ENCODE data around the gene CD47. TPM values are rescaled to one million over a fixed set of nuclear protein-coding genes. Genes with fewer than 3 reads are reported as not detected.

The CD47 gene
- total and polyA plus RNA-seq, 2 of the 4 experiments (the other 2 are of a cell fraction): 45.9 to 52.0 TPM

DNA sequence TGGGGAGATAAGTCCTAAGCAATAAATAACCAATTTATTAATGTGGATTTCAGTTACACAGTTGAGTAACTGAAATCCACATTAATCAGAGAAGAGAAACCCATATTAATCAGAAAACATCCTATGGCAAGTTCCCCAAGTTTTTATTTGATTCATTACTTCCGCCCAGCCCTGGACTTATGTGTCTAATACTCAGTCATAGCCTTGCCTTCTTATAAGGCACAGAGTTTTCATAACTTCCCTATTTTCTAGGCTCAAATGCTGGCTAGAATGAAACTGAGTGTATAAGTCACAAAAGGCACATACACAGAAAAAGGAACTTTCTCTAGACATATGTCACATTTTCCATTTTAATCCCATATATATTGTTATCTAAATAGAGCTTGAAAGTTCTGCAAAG lies 28.8 kb downstream of the CD47 start:
- intact Hi-C loops (cut with micrococcal nuclease) (loop anchor here (10.0 kb wide), 2 partner anchors 343 to 493 kb away; no protein-coding TSS in a partner anchor), in situ Hi-C loops (cut with MboI; ENCODE audit: low sequenced_read_pairs) (no loop called here), dilution Hi-C loops (cut with HindIII; ENCODE audit: low sequenced_read_pairs, unreplicated experiment) (no loop called here)
- Histone ChIP-seq H4K20me1 (ENCODE audit: insufficient read depth, low read length) (no peaks in the 10 kb centered on the region), H3K27me3 (ENCODE audit: control insufficient read depth, insufficient read depth, low read length) (no peaks in the 10 kb centered on the region), H3K79me1 (ENCODE audit: low read depth in 1 of 2, low read length in 2 of 2) (peaks cover 17 to 49% of the 10 kb centered on the region in 2 experiments), H3K4me1 (ENCODE audit: control insufficient read depth, insufficient read depth, low read length) (peaks cover 6% of the 10 kb centered on the region), H3K56ac (ENCODE audit: extremely low read depth, insufficient read depth, low read length) (no peak overlapping the region), H4K8ac (ENCODE audit: low read depth in 2 of 2, low read length in 2 of 2) (no peak overlapping the region), H2BK120ac (ENCODE audit: low read depth, low read length) (no peak overlapping the region), H3K4me2 (ENCODE audit: low read depth, low read length) (no peak overlapping the region), H2AFZ (replicated peaks; ENCODE audit: low read length, poor library complexity) (no peak overlapping the region), H4K91ac (ENCODE audit: insufficient read depth, low read depth, low read length) (no peak overlapping the region), H2BK20ac (ENCODE audit: low read depth, low read length) (no peak overlapping the region), H3K4me3 (ENCODE audit: insufficient read depth, low read depth, low read length) (no peak overlapping the region), H3K36me3 (ENCODE audit: control insufficient read depth, insufficient read depth, low read length) (peaks cover 16% of the 10 kb centered on the region), H2BK15ac (ENCODE audit: low read depth, low read length) (no peak overlapping the region), H3K9me1 (ENCODE audit: insufficient read depth, low read length) (peaks cover 7% of the 10 kb centered on the region), H3K27ac (ENCODE audit: insufficient read depth, low read length) (no peak overlapping the region), H3K14ac (replicated peaks; ENCODE audit: low read depth, low read length) (no peak overlapping the region), H2AK9ac (replicated peaks; ENCODE audit: low read depth, low read length, poor library complexity) (no peak overlapping the region), H3K9ac (ENCODE audit: low read depth, low read length) (no peak overlapping the region), H3K9me3 (ENCODE audit: control insufficient read depth, insufficient read depth, low read length) (no peaks in the 10 kb centered on the region), H3K4ac (ENCODE audit: low read depth, low read length) (no peak overlapping the region), H3K18ac (ENCODE audit: low read depth, low read length) (no peak overlapping the region), H2BK5ac (ENCODE audit: low read depth, low read length, poor library complexity, severe bottlenecking) (no peak overlapping the region), H4K5ac (ENCODE audit: low read depth, low read length) (no peak overlapping the region), H2AK5ac (ENCODE audit: low read depth, low read length) (no peak overlapping the region), H3K23ac (ENCODE audit: low read depth, low read length) (no peak overlapping the region)
- DNase-seq (no peak), ATAC-seq (ENCODE audit: low read depth) (no peak)
- no TSS peak for BruUV-seq (replicated peaks)
- no CpG with 5 or more reads among the region's 1 CpG for WGBS, 2 experiments (ENCODE audit: extremely low coverage in 2 of 2, insufficient read length in 1 of 2)
- TF ChIP-seq MAZ (IDR thresholded peaks at IDR 0.05; ENCODE audit: borderline replicate concordance, low read depth, low read length): no peak
- no peak for TF ChIP-seq FOS (IDR thresholded peaks at IDR 0.05; ENCODE audit: low read depth, low read length)
- TF ChIP-seq NFE2L2 (IDR thresholded peaks at IDR 0.05; ENCODE audit: low read depth, low read length): no peak
- no peak for TF ChIP-seq POLR2A (IDR thresholded peaks at IDR 0.05; ENCODE audit: low read depth, low read length)
- TF ChIP-seq SMC3 (IDR thresholded peaks at IDR 0.05; ENCODE audit: low read depth, low read length): no peak
- TF ChIP-seq MXI1 (IDR thresholded peaks at IDR 0.05; ENCODE audit: borderline replicate concordance, low read depth, low read length): no peak
- no peak for TF ChIP-seq CHD1 (IDR thresholded peaks at IDR 0.05; ENCODE audit: low read depth, low read length)
- no peak for TF ChIP-seq CEBPB (IDR thresholded peaks at IDR 0.05; ENCODE audit: low read depth, low read length)
- TF ChIP-seq MAFK (IDR thresholded peaks at IDR 0.05; ENCODE audit: low read depth, low read length): no peak
- TF ChIP-seq, protein P1, sequence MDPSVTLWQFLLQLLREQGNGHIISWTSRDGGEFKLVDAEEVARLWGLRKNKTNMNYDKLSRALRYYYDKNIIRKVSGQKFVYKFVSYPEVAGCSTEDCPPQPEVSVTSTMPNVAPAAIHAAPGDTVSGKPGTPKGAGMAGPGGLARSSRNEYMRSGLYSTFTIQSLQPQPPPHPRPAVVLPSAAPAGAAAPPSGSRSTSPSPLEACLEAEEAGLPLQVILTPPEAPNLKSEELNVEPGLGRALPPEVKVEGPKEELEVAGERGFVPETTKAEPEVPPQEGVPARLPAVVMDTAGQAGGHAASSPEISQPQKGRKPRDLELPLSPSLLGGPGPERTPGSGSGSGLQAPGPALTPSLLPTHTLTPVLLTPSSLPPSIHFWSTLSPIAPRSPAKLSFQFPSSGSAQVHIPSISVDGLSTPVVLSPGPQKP (IDR thresholded peaks at IDR 0.05; ENCODE audit: borderline replicate concordance, low read depth, low read length): no peak
- CTCF ChIA-PET: no interaction called here
- POLR2A ChIA-PET (ENCODE audit: unreplicated experiment): no interaction called here

All from IMR-90 (cell line).